Loucy (cell line): ENCODE data around the gene BRINP2.

Experiments used
- H2AFZ ChIP-seq: fragments of 200-600 bp; sonication (generic); 2 replicates; pipeline ENCODE4 v1.6.0; 2016; ENCODE audit warnings: antibody characterized with exemption, mild to moderate bottlenecking, low read length, moderate library complexity
- H3F3A ChIP-seq: fragments of 200-600 bp; 2 replicates; pipeline ENCODE4 v1.6.0; 2016; ENCODE audit warnings: antibody characterized with exemption, low read depth, mild to moderate bottlenecking
- H3K27me3 ChIP-seq: fragments of 200-600 bp; sonication (generic); 2 replicates; pipeline ENCODE4 v1.6.1; 2014; ENCODE audit warnings: low read length, mild to moderate bottlenecking; ENCODE audit not compliant: insufficient read depth, poor library complexity, severe bottlenecking
- H3K36me3 ChIP-seq: fragments of 200-600 bp; sonication (generic); 2 replicates; pipeline ENCODE4 v1.6.1; 2016; ENCODE audit warnings: low read length; ENCODE audit not compliant: insufficient read depth
- H3K4me1 ChIP-seq: fragments of 200-600 bp; sonication (generic); 2 replicates; pipeline ENCODE4 v1.5.1; 2014; ENCODE audit warnings: low read length, mild to moderate bottlenecking; ENCODE audit not compliant: insufficient read depth, poor library complexity, severe bottlenecking
- H3K4me2 ChIP-seq: fragments of 200-600 bp; sonication (generic); 2 replicates; pipeline ENCODE4 v1.6.0; 2014; ENCODE audit warnings: antibody characterized with exemption, low read length, low read depth, mild to moderate bottlenecking; ENCODE audit not compliant: poor library complexity, severe bottlenecking
- H3K4me3 ChIP-seq: fragments of 200-600 bp; sonication (generic); 2 replicates; pipeline ENCODE4 v1.5.1; 2014; ENCODE audit warnings: low read length, mild to moderate bottlenecking, mixed read lengths; ENCODE audit not compliant: poor library complexity, severe bottlenecking
- H3K79me2 ChIP-seq: fragments of 200-600 bp; sonication (generic); 2 replicates; pipeline ENCODE4 v1.6.1; 2014; ENCODE audit warnings: low read length; ENCODE audit not compliant: insufficient read depth
- H3K9ac ChIP-seq: fragments of 200-600 bp; sonication (generic); 2 replicates; pipeline ENCODE4 v1.6.0; 2014; ENCODE audit warnings: mild to moderate bottlenecking, low read depth, low read length, moderate library complexity; ENCODE audit not compliant: poor library complexity, severe bottlenecking
- H3K9me2 ChIP-seq: fragments of 200-600 bp; sonication (generic); replicated peaks from 2 replicates; pipeline ENCODE4 v1.6.1; 2016; ENCODE audit warnings: low read depth, low read length, mixed read lengths
- H3K9me3 ChIP-seq: fragments of 200-600 bp; sonication (generic); 2 replicates; pipeline ENCODE4 v1.6.1; 2014; ENCODE audit warnings: mild to moderate bottlenecking, antibody characterized with exemption, low read length, low read depth; ENCODE audit not compliant: insufficient read depth
- H4K20me1 ChIP-seq: fragments of 200-600 bp; sonication (generic); 2 replicates; pipeline ENCODE4 v1.6.0; 2014; ENCODE audit warnings: antibody characterized with exemption, low read length, mild to moderate bottlenecking; ENCODE audit not compliant: insufficient read depth, poor library complexity, severe bottlenecking
- EZH2phosphoT487 ChIP-seq: fragments of 200-600 bp; IDR thresholded peaks from 2 replicates; pipeline ENCODE4 v1.6.1; 2018; ENCODE audit warnings: antibody characterized with exemption, mild to moderate bottlenecking, moderate library complexity, borderline replicate concordance
- TF ChIP-seq, protein P1 (sequence below): fragments of 200-600 bp; sonication (generic); conservative IDR thresholded peaks from 2 replicates; pipeline ENCODE4 v1.5.1; 2014; ENCODE audit warnings: mild to moderate bottlenecking, antibody characterized with exemption, low read length

Gene BRINP2

DNA sequence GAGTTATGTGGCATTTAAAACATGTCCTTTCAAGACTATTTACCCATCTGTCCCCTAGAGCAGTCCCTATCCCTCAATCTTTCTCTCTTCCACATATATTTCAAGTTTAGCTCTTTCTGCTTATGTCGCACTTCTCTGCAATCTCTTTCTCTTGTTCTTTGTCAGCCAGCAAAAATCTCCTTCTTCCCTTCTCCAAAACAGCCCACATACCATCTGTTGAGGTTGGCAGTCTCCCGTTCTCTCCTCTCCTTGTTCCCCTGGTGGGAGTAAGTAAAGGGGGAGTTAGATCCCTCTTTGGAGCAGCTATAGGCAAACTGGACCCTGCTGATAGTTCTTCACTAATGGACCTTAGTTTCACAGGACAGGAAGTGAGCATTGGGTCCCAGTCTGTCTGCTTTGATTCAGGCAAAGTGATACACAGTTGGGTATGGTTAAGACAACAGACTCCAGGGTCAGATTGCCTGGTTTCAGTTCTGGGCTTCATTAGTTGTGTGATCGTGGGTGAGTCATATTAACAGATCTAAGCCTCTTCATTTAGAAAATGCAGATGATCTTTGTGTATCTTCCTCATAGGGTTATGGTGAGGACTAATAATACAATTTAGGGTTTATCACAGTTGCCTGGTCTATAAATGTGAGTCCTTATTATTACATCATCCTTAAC, 19.7 kb downstream of the BRINP2 start:
- no peaks in the 10 kb centered on the region for H4K20me1 ChIP-seq
- H3K36me3 ChIP-seq, result no peaks in the 10 kb centered on the region
- no peak overlapping the region for H3K4me3 ChIP-seq
- H3K9me2 ChIP-seq, result no peaks in the 10 kb centered on the region
- H3K9me3 ChIP-seq, result no peaks in the 10 kb centered on the region
- no peak overlapping the region for H3K4me2 ChIP-seq
- no peaks in the 10 kb centered on the region for H3F3A ChIP-seq
- H3K4me1 ChIP-seq, result no peaks in the 10 kb centered on the region
- TF ChIP-seq, protein P1, sequence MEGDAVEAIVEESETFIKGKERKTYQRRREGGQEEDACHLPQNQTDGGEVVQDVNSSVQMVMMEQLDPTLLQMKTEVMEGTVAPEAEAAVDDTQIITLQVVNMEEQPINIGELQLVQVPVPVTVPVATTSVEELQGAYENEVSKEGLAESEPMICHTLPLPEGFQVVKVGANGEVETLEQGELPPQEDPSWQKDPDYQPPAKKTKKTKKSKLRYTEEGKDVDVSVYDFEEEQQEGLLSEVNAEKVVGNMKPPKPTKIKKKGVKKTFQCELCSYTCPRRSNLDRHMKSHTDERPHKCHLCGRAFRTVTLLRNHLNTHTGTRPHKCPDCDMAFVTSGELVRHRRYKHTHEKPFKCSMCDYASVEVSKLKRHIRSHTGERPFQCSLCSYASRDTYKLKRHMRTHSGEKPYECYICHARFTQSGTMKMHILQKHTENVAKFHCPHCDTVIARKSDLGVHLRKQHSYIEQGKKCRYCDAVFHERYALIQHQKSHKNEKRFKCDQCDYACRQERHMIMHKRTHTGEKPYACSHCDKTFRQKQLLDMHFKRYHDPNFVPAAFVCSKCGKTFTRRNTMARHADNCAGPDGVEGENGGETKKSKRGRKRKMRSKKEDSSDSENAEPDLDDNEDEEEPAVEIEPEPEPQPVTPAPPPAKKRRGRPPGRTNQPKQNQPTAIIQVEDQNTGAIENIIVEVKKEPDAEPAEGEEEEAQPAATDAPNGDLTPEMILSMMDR, result no peak
- TF ChIP-seq EZH2phosphoT487, result no peak
- H2AFZ ChIP-seq, result no peak overlapping the region
- no peaks in the 10 kb centered on the region for H3K27me3 ChIP-seq
- no peaks in the 10 kb centered on the region for H3K79me2 ChIP-seq
- no peak overlapping the region for H3K9ac ChIP-seq

DNA sequence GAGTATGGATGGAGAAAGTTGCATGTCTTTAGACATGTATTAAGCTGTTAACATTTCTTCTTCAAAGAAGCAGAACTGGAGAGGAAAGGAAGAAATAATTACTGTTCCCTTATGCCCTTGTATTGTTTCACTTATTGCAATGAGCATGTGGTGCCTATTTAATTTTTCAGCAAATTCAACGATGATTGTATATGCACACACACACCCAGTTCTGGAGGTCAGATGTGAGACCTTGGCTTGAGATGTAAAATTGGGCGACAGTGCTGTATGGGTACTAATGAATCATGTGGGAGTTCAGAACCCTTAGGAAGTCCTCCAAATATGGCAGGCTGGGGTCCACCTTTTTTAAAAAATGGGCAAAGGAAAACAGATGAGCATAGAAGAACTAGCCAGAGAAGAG, 27.5 kb downstream of the BRINP2 start:
- Histone ChIP-seq H3F3A (no peaks in the 10 kb centered on the region), H3K9me3 (no peaks in the 10 kb centered on the region), H3K27me3 (no peaks in the 10 kb centered on the region), H3K4me1 (no peaks in the 10 kb centered on the region), H3K36me3 (no peaks in the 10 kb centered on the region), H3K4me2 (no peak overlapping the region), H2AFZ (no peak overlapping the region), H3K9me2 (no peaks in the 10 kb centered on the region), H3K9ac (no peak overlapping the region), H3K4me3 (no peak overlapping the region), H3K79me2 (no peaks in the 10 kb centered on the region), H4K20me1 (no peaks in the 10 kb centered on the region)
- TF ChIP-seq, protein P1, result no peak
- no peak for TF ChIP-seq EZH2phosphoT487

DNA sequence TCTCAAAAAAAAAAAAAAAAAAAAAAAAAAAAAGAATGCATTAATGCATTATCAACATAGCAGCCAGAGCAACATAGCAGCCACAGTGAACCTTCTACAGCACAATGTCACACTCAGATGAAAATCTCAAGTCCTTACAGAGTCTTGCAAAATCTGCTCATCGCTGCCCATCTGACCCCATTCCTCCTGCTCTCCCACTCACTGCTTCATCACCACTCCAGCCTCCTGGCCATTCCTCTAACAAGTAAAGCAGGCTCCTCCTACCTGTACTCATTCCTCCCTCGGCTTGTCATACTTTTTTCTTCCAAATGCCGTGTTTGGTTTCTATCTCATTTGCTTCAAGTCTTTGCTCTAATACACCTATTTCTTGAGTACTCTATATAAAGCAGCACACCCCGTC, 29.5 kb downstream of the BRINP2 start:
- no peaks in the 10 kb centered on the region for H3K9me3 ChIP-seq
- H4K20me1 ChIP-seq, result no peaks in the 10 kb centered on the region
- H3K27me3 ChIP-seq, result no peaks in the 10 kb centered on the region
- H3K4me2 ChIP-seq, result no peak overlapping the region
- no peak for TF ChIP-seq EZH2phosphoT487
- TF ChIP-seq, protein P1, result no peak
- no peak overlapping the region for H3K4me3 ChIP-seq
- H3K36me3 ChIP-seq, result no peaks in the 10 kb centered on the region
- H2AFZ ChIP-seq, result no peak overlapping the region
- H3K9me2 ChIP-seq, result no peaks in the 10 kb centered on the region
- H3K9ac ChIP-seq, result no peak overlapping the region
- H3F3A ChIP-seq, result no peaks in the 10 kb centered on the region
- H3K79me2 ChIP-seq, result no peaks in the 10 kb centered on the region
- H3K4me1 ChIP-seq, result no peaks in the 10 kb centered on the region
